Transverse colon (tissue), 4 donors: ENCODE measurements around the gene OPRM1. TPM values are rescaled to one million over a fixed set of nuclear protein-coding genes. Genes with fewer than 3 reads are reported as not detected.

Experiments used
- DNase-seq: peaks from one replicate; pipeline ENCODE4 v3.0.0-alpha.2; 2019
- H3K27ac ChIP-seq, 4 donors: fragments of 200-600 bp; sonication (generic); 2 replicates each; pipeline ENCODE4 v1.5.1; 2016 to 2018; ENCODE audit warnings: inconsistent platforms in 4 of 4
- H3K27me3 ChIP-seq: fragments of 200-600 bp; sonication (generic); 2 replicates; pipeline ENCODE4 v1.5.1; 2017; ENCODE audit warnings: inconsistent platforms
- H3K36me3 ChIP-seq, 4 donors: fragments of 200-600 bp; sonication (generic); 2 replicates each; pipeline ENCODE4 v1.5.1; 2017 to 2019; ENCODE audit warnings: inconsistent platforms in 4 of 4
- H3K4me1 ChIP-seq, 4 donors: fragments of 200-600 bp; sonication (generic); 2 replicates each; pipeline ENCODE4 v1.5.1; 2017 to 2020; ENCODE audit warnings: inconsistent platforms in 4 of 4
- H3K4me3 ChIP-seq, 4 donors: fragments of 200-600 bp; sonication (generic); 1 replicate in 1 of 4; 2 replicates in 3 of 4; pipeline versions ENCODE4 v1.5.1 to v1.6.1; 2017 to 2019; ENCODE audit warnings: inconsistent platforms in 4 of 4
- H3K9me3 ChIP-seq, 2 donors: fragments of 200-600 bp; sonication (generic); 2 replicates each; pipeline ENCODE4 v1.5.1; 2017 to 2019; ENCODE audit warnings: inconsistent platforms in 2 of 2
- CTCF ChIP-seq, 5 experiments: fragments of 200-600 bp in 3 of 5; fragments of 450-650 bp in 2 of 5; sonication (generic) in 3 of 5; IDR thresholded peaks; 1 replicate in 2 of 5; 2 replicates in 3 of 5; pipeline ENCODE4 v1.5.1; 2016 to 2017; ENCODE audit warnings: antibody characterized with exemption in 5 of 5, inconsistent platforms in 3 of 5, mild to moderate bottlenecking in 2 of 5, moderate library complexity in 1 of 5
- EP300 ChIP-seq: sonication (generic); formaldehyde crosslinking; IDR thresholded peaks from one replicate; pipeline ENCODE4 v1.6.1; 2017; ENCODE audit warnings: antibody characterized with exemption, low read depth
- POLR2A ChIP-seq: fragments of 450-650 bp; IDR thresholded peaks from one replicate; pipeline ENCODE4 v1.6.1; 2016; ENCODE audit warnings: antibody characterized with exemption, mild to moderate bottlenecking, moderate library complexity
- POLR2AphosphoS5 ChIP-seq, 3 donors: sonication (generic); formaldehyde crosslinking; IDR thresholded peaks; one replicate each; pipeline ENCODE4 v1.6.1; 2016; ENCODE audit warnings: antibody characterized with exemption in 3 of 3
- WGBS, 2 donors: methylation state at CpG; one replicate each; pipeline ENCODE4 v1.1.5; 2018; ENCODE audit warnings: low coverage in 1 of 2; 5-methylcytosine and 5-hydroxymethylcytosine counted together
- in situ Hi-C, 4 donors: fragments of 200-750 bp; cut with MboI; loops; one replicate each; pipeline versions ENCODE4 v1.15.0 to v1.15.1; 2017; ENCODE audit warnings: low sequenced_read_pairs in 3 of 4, low pct_ligation_motif_present in 1 of 4, low pct_unique_long_range_greater_than_20kb in 1 of 4
- intact Hi-C: fragments of 100-400 bp; cut with DNase I; formaldehyde crosslinking; loops from one replicate; pipeline ENCODE4 v1.15.1; 2023; ENCODE audit warnings: low total_unique reads
- total RNA-seq, 4 donors: library from RNA; depleted of rRNA; stranded (reverse); fragments of >200 nt; gene quantifications; one replicate each; pipeline ENCODE4 v1.1.0, GENCODE V29; 2016

Gene OPRM1
- total RNA-seq, 4 donors from 2014 or later: 0.64 TPM; not detected in 3

GRCh38 chr6:154092326-154092962 lies 53.4 kb downstream of the OPRM1 start:
- DNase-seq: no peak
- Histone ChIP-seq H3K27ac (no peak overlapping the region), H3K4me3 (no peak overlapping the region), H3K27me3 (no peaks in the 10 kb centered on the region), H3K36me3 (no peaks in the 10 kb centered on the region), H3K4me1 (no peaks in the 10 kb centered on the region), H3K9me3 (no peaks in the 10 kb centered on the region)
- intact Hi-C loops (no loop called here), in situ Hi-C loops (no loop called here)
- whole genome bisulfite sequencing, 2 donors: 50 to 75% methylated on average over 3 to 5 of the region's 5 CpGs
- no peak for TF ChIP-seq POLR2AphosphoS5 (IDR thresholded peaks at IDR 0.05)
- no peak for TF ChIP-seq CTCF (IDR thresholded peaks at IDR 0.05)
- no peak for TF ChIP-seq EP300
- no peak for TF ChIP-seq POLR2A

- intact Hi-C loops: no loop called here
- no peak for TF ChIP-seq POLR2A
- Histone ChIP-seq H3K27me3 (no peaks in the 10 kb centered on the region), H3K27ac (no peak overlapping the region), H3K9me3 (no peaks in the 10 kb centered on the region), H3K36me3 (no peaks in the 10 kb centered on the region), H3K4me1 (no peaks in the 10 kb centered on the region), H3K4me3 (no peak overlapping the region)
- in situ Hi-C loops: no loop called here
- WGBS, 2 donors: 67 to 70% methylated on average over 7 to 8 of the region's 8 CpGs
- no peak for DNase-seq
These were observed 54.4 kb downstream of the OPRM1 start for GRCh38 chr6:154093231-154094044.

- H3K4me1 ChIP-seq: no peaks in the 10 kb centered on the region
- no peaks in the 10 kb centered on the region for H3K9me3 ChIP-seq
- no peaks in the 10 kb centered on the region for H3K27me3 ChIP-seq
- H3K27ac ChIP-seq: no peak overlapping the region
- intact Hi-C loops (no loop called here), in situ Hi-C loops (no loop called here)
- WGBS, 2 donors: 67 to 69% methylated on average over 3 to 5 of the region's 5 CpGs
- no peak for DNase-seq
- no peaks in the 10 kb centered on the region for H3K36me3 ChIP-seq
- TF ChIP-seq EP300 (no peak), CTCF (IDR thresholded peaks at IDR 0.05) (no peak), POLR2A (no peak), POLR2AphosphoS5 (IDR thresholded peaks at IDR 0.05) (no peak)
- no peak overlapping the region for H3K4me3 ChIP-seq
These were observed 56.5 kb downstream of the OPRM1 start for GRCh38 chr6:154095571-154095970.

GRCh38 chr6:154096316-154096715 lies 57.3 kb downstream of the OPRM1 start:
- Histone ChIP-seq H3K27me3 (no peaks in the 10 kb centered on the region), H3K4me1 (no peaks in the 10 kb centered on the region), H3K9me3 (no peaks in the 10 kb centered on the region), H3K4me3 (no peak overlapping the region), H3K36me3 (no peaks in the 10 kb centered on the region), H3K27ac (no peak overlapping the region)
- 87 to 88% methylated on average over 5 to 7 of the region's 7 CpGs for WGBS, 2 donors
- TF ChIP-seq EP300 (no peak), POLR2A (no peak), CTCF (IDR thresholded peaks at IDR 0.05) (no peak), POLR2AphosphoS5 (IDR thresholded peaks at IDR 0.05) (no peak)
- intact Hi-C loops: no loop called here
- in situ Hi-C loops: no loop called here
- DNase-seq: no peak
